Measurements from ENCODE around the gene SCN4B. TPM values are rescaled to one million over a fixed set of nuclear protein-coding genes. Genes with fewer than 3 reads are reported as not detected.

The SCN4B gene
- total RNA-seq, 1 experiment from 2014 or later, result 1.6 TPM

- H2BK20ac ChIP-seq (ENCODE audit: low read depth, low read length, poor library complexity, severe bottlenecking), result no peak overlapping the region
- H2AK5ac ChIP-seq (ENCODE audit: insufficient read length, low read length), result no peak overlapping the region
- H3K14ac ChIP-seq (ENCODE audit: insufficient read depth, low read length), result no peak overlapping the region
- no peak overlapping the region for H2BK12ac ChIP-seq (ENCODE audit: insufficient read length, low read depth, low read length)
- H3K4me1 ChIP-seq (ENCODE audit: insufficient read depth, low read length), result peaks cover 1% of the 10 kb centered on the region; the same call in 1 of the 2 replicates
- peaks cover 28% of the 10 kb centered on the region; the same call in 1 of the 2 replicates for H3K27me3 ChIP-seq (ENCODE audit: insufficient read depth, low read length)
- H4K20me1 ChIP-seq (ENCODE audit: control insufficient read depth, insufficient read depth, insufficient read length), result no peaks in the 10 kb centered on the region
- H2AFZ ChIP-seq (ENCODE audit: low read length), result no peak overlapping the region
- no peak overlapping the region for H3K27ac ChIP-seq (ENCODE audit: insufficient read length, low read depth, low read length)
- no peak overlapping the region for H3K4me2 ChIP-seq (ENCODE audit: insufficient read depth, insufficient read length, low read length)
- H2BK120ac ChIP-seq (ENCODE audit: low read depth, low read length, poor library complexity, severe bottlenecking), result no peak overlapping the region
- Mint-ChIP-seq H3K36me3 (ENCODE audit: insufficient read depth in 1 of 3, low read depth in 3 of 3) (no peaks in the 10 kb centered on the region), H3K4me3 (peak overlapping the region in 1 of 2 experiments; percentile 19; a peak in 2 of 5 replicates), H3K4me1 (peaks cover 33 to 49% of the 10 kb centered on the region in 2 experiments), H3K9me3 (no peaks in the 10 kb centered on the region), H3K27ac (peak overlapping the region in 1 of 3 experiments; percentile 24; a peak in 1 of 7 replicates), H3K27me3 (ENCODE audit: low read depth) (peaks cover 93% of the 10 kb centered on the region)
- no peak overlapping the region for H4K8ac ChIP-seq (replicated peaks; ENCODE audit: insufficient read length, low read depth, low read length)
- no peak for DNase-seq
- H3K4ac ChIP-seq (ENCODE audit: low read depth, low read length), result no peak overlapping the region
- no peak overlapping the region for H2BK15ac ChIP-seq (ENCODE audit: low read depth, low read length)
- H4K91ac ChIP-seq (ENCODE audit: insufficient read length, low read depth, low read length), result no peak overlapping the region
- no peak overlapping the region for H3T11ph ChIP-seq (ENCODE audit: low read length)
- no peak overlapping the region for H4K5ac ChIP-seq (ENCODE audit: insufficient read length, low read depth, low read length)
- H3K23ac ChIP-seq (ENCODE audit: insufficient read length, low read depth, low read length), result no peak overlapping the region
- no peaks in the 10 kb centered on the region for H3K79me2 ChIP-seq (ENCODE audit: insufficient read depth, low read length)
- no peak for TF ChIP-seq CTCF (conservative IDR thresholded peaks at IDR 0.05)
- H3K23me2 ChIP-seq (ENCODE audit: insufficient read length, low read depth, low read length, poor library complexity, severe bottlenecking), result peaks cover 2% of the 10 kb centered on the region
- H3K9ac ChIP-seq (ENCODE audit: extremely low read depth, insufficient read length, low read length), result no peak overlapping the region
- H3K56ac ChIP-seq (ENCODE audit: insufficient read length, low read depth, low read length), result no peak overlapping the region
- WGBS (ENCODE audit: extremely low coverage, insufficient read length, low lambda C conversion rate), result no CpG with 5 or more reads among the region's 9 CpGs
- no peaks in the 10 kb centered on the region for H3K79me1 ChIP-seq (ENCODE audit: insufficient read depth, low read depth, low read length, poor library complexity, severe bottlenecking)
- no peak overlapping the region for H3K18ac ChIP-seq (ENCODE audit: insufficient read length, low read depth, low read length)
- H2BK5ac ChIP-seq (ENCODE audit: insufficient read length, low read length), result no peak overlapping the region
- H3K9me3 ChIP-seq (ENCODE audit: control insufficient read depth, low read depth, low read length), result no peaks in the 10 kb centered on the region
Observed at GRCh38 chr11:118170231-118170630, 17.6 kb upstream of the SCN4B start.
